GM19193 (cell line): Measurements from ENCODE around the gene RABAC1.

Source experiments
- POLR2A ChIP-seq: IDR thresholded peaks from 4 replicates; pipeline ENCODE4 v1.6.1; 2011; ENCODE audit not compliant: insufficient read depth, insufficient read length; ENCODE audit errors: extremely low read depth

Gene RABAC1

GRCh38 chr19:41920882-41921576, 38.1 kb downstream of the RABAC1 start:
- no peak for TF ChIP-seq POLR2A

GRCh38 chr19:41919948-41920712, 39.0 kb downstream of the RABAC1 start:
- TF ChIP-seq POLR2A, result no peak

DNA sequence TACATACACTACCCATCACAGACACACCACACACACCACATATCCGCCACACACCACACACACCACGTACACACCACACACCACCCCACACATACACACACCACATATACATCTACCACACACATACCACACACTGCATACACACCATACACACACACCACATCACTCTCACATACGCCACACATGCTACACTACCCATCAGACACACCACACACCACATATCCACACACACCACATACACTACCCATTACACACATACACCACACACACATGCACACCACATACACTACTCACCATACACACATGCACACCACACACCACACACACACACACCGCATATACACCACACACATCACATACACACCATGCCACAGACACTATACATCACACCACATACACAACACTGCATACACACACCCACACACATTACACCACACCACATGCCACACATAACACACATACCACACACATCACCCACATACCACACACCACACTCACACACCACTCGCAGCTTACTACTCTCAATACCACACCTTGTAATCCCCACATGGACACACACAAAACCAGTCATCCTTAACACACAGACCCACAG, 40.4 kb downstream of the RABAC1 start:
- TF ChIP-seq POLR2A, result no peak

DNA sequence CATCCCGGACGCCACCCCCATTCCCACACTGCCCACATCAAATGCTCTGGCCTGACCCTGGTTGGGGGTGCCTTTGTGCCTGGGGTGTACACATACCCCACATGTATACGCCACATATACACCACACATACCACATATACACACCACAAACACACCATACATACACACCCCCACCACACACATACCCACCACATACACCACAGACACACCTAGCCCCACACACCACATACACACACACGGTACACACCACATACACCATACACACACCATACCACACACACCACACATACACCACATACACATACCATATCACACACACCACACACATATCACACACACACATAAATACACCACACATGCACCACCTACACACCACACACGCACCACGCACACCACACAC, 41.0 kb downstream of the RABAC1 start:
- TF ChIP-seq POLR2A, result no peak

DNA sequence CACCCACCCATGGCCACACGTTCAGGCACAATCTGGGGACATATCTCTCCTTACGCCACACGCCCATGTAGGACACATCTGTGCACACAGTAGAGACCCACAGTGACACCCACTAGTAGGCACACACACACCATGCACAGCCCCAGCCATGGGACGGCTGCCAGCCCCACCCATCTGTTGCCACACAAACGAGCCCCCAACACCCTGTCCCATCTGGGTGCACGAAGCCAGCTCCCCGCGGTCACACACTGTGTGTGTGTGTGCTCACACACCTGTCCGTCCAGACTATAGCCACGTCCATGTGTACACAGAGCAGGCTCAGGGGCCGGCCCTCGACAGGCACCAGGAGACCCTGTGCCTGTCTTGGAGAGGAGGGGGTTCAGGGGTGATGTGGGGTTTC, 41.4 kb downstream of the RABAC1 start:
- TF ChIP-seq POLR2A, result no peak

DNA sequence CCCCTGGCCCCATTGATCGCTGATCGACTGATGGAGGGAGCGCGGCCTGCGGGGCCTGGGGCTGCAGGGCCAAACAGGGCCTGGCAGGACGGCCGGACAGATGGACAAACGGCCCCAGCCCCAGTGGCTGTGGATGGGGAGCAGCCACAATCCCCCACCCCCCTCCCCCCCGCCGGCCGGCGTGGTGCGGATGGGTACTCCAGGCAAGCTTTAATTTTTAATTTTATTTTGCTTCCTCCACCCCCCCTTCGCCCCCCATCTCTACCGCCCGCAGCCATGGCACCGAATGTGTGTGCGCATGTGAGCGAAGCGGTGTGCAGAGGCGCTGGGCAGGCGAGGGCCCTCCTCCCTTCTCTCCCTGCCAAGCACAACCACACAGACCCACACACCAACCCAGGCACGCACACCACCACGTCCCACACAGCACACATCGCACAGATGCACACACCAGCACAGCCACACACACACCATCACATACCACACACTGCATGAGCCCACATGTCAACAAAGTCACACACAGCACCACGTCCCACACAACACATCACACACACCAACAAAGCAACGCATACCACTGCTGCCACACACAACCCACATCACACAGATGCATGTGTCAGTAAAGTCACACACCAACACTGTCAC, 43.2 kb downstream of the RABAC1 start:
- TF ChIP-seq POLR2A, result no peak

DNA sequence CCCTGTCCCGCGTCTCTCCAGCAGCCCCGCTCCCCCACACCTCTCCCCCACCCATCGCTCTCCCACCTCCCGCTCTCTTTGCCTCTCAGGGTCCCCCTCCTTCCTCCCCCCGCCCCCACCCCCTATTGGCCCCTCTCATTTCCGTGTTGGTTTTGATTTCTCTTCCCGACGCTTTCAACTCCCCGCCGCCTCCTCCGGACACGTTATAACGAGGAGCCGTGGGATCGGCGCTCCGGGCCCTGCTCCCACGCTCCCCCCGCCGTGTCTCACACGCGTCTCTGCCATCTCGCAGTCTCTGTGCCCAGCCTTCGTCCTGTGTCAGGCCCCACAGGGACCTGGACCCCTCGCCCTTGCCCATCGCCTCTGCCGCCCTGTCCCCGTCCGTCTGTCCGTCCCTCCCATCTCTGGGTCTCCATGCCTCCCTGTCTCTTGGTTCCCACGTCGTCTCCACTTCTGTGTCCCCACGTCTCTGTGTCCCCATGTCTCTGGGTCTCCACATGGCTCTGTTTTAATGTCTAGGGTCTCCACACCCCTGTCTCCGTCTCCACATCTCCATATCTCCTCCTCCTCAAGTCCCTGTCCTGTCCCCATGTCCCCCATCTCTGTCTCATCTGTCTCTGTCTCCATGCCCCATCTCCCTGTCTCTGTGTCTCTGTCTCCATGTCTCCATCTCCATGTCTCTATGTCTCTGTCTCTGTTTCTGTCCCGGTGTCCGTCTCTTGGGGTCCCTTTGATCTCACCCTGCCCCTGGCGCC, 43.9 kb downstream of the RABAC1 start:
- TF ChIP-seq POLR2A, result no peak

GRCh38 chr19:41913538-41914423, 45.3 kb downstream of the RABAC1 start:
- TF ChIP-seq POLR2A, result no peak

DNA sequence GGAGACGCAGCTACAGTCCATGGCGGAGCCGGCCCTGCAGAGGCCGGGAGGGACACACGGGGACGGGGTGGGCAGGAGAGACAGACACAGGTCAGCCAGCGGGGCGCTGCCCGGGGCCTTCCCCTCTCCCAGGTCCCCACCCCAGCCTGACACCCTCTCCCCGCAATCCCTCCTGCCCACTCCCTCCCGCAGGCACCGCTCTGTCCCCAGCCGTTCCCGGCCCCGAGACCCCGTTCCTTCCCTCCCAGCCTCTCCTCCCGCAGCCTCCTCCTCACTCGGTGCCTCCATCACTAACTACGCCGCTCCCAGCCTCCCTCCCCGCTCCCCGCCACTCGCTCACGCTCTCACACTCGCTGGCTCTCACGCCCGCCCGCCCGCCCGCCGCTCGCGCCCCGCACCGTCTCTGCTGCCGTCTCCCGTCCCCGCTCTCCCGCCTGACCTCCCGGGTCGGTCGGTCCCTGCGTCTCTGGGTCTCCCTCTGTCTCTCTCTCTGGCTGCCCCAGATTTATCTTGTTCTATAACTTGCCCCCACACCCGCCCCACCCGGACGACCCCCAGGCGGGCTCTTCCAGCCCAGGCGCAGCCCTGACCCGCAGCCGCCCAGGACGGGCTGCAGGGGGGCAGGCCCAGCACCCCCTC, 46.1 kb downstream of the RABAC1 start:
- TF ChIP-seq POLR2A, result no peak

- TF ChIP-seq POLR2A, result no peak
These were observed 47.0 kb downstream of the RABAC1 start for GRCh38 chr19:41911889-41912731.

DNA sequence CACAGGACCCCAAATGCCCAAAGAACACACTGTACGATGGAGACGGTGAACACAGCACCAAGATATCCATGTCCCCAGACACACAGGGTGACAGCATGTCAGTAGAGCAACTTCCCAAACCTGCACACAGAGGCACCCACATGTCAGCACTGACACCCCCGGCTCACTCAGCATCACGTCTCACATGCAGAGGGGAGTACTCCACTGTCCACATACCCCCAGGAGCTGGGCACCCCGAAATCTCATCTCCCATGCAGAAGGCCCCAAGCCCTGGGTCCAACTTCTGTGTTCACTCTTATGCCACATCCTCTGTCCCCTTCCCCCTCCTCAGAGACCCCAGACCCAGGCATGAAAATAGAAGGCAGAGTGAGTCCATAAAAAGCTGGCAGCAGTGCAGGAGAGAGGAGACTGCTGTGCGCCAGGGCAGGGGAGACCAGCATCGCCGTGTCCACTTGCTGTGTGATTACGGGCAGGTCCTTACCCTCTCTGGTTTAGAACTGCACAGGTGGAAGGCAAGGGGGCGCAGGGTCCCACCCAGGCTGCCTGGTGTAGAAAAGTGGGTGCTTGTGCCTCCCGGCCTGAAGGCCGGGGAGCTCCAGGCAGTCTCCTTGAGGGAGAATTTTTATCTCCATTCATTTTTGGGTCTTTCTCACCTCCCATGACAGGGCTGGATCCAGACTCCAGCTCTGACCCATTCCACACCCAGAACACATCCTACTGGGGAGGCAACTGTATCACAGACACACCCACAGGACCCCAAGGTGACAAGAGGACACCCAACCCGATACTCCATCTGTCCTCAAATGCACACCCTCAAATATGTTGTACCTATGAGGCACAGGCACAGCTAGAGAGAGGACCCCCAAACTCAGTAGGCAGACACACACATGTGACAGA, 47.9 kb downstream of the RABAC1 start:
- TF ChIP-seq POLR2A, result no peak
